ENCODE results near the gene EHD4.

Gene EHD4

DNA sequence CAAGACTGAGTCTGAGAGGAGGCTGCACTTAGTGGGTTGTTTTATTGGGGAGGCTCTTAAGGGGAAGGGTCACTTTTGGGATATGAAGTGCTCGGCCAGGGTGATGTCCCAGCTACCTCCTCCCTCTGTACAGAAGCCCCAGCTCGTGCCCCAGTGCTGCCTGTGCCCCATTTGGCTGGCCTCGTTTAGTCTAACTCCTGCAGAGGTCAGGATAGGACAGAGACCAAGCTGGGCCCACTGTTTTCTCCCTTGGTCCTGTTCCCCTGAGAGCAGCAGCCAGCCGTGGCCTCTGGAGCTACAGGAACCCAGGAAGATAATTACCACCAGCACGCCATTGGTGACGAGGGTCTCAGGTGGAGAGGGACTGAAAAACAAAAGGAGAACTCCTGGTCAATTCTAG lies 30.0 kb upstream of the EHD4 start:
- TF ChIP-seq, protein P1, sequence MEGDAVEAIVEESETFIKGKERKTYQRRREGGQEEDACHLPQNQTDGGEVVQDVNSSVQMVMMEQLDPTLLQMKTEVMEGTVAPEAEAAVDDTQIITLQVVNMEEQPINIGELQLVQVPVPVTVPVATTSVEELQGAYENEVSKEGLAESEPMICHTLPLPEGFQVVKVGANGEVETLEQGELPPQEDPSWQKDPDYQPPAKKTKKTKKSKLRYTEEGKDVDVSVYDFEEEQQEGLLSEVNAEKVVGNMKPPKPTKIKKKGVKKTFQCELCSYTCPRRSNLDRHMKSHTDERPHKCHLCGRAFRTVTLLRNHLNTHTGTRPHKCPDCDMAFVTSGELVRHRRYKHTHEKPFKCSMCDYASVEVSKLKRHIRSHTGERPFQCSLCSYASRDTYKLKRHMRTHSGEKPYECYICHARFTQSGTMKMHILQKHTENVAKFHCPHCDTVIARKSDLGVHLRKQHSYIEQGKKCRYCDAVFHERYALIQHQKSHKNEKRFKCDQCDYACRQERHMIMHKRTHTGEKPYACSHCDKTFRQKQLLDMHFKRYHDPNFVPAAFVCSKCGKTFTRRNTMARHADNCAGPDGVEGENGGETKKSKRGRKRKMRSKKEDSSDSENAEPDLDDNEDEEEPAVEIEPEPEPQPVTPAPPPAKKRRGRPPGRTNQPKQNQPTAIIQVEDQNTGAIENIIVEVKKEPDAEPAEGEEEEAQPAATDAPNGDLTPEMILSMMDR (IDR thresholded peaks at IDR 0.05; ENCODE audit: insufficient read depth, missing control alignments) = no peak
- FAIRE-seq (no peak), DNase-seq (ENCODE audit: insufficient read length, low spot score) (no peak)

DNA sequence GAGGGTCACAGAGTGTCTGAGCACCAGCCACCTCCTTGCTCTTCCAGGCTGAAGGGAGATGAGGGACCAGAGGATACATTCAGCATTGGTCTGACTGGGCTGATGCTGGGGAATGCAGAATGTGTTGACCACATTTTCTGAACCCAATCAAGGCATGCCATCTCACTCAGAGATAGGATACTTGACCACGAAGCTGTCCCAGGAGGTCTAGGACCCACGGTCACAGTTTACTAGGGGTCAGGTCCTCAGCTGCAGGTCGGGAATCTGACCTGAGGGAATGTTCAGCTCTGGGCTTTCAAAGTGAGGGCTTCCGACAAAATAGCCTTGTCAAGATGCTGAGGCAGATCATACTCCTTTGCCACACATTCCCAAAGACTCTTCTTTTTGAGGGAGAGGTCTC lies 28.9 kb upstream of the EHD4 start:
- TF ChIP-seq, protein P1 (IDR thresholded peaks at IDR 0.05; ENCODE audit: insufficient read depth, missing control alignments) = no peak
- no peak for FAIRE-seq
- DNase-seq (ENCODE audit: insufficient read length, low spot score) = no peak

DNA sequence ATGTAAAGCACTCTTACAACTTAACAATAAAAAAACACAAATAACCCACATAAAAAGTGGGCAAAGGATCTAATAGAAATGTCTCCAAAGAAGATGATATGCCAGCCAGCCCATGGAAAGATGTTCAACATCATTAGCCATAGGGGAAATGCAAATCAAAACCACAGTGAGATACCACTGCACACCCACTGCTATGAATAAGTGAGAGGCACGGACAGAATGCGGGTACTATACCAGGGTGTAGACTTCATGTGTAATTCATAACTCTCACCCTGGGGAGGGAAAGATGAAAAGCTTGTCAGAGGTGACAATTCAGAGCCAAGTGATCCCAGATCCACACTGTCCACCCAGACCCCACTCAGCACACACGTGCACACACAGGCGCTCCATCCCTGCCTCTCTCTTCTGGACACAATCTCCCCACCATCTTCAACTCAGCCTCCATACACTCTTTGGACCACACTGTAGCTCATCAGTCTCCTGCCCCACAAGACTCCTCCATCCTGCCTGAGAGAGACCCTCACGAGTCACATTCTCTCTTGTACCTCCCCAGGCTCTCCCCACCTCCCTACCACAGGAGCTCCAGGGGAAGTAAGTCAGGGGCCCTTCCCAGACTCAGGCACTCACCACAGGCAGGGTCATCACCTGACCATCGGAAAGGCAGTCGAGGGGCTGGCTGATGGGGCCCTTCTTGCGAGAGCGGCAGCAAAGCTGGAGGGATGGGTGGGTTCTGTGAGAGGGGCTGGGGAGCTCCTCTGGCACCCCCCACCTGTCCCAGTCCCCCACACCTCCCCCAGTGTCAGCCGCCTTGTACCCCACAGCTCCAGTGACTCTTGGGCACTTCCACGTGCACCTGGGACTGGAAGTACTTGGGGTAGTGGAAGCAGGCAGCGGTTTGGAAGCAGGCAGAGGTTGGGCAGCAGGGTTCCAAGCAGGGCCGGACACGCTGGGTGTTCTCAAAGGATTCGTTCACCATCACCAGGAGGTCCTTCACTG lies 27.2 kb upstream of the EHD4 start:
- FAIRE-seq = no peak
- DNase-seq (ENCODE audit: insufficient read length, low spot score) = no peak
- TF ChIP-seq, protein P1 (IDR thresholded peaks at IDR 0.05; ENCODE audit: insufficient read depth, missing control alignments) = no peak

DNA sequence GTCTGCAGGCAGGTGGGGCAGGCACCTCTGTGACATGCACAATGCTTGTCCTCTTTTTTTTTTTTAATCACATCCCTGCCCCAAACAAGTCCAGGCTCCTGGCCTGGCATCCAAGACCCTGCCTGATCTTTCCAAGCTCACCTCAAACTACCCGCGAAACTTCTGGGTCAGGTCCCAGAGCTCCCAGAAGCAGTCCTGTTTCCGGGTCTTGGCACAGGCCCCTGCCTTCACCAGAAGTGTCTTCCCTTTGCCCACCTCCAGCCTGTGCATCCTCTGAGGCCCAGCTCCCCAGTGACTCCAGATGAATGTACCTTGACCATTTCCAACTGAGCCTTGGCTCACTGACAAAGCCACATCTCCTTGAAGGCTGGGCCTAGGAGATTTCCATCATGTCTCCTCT lies 25.5 kb upstream of the EHD4 start:
- DNase-seq (ENCODE audit: insufficient read length, low spot score) (no peak), FAIRE-seq (no peak)
- TF ChIP-seq, protein P1 (IDR thresholded peaks at IDR 0.05; ENCODE audit: insufficient read depth, missing control alignments) = no peak

DNA sequence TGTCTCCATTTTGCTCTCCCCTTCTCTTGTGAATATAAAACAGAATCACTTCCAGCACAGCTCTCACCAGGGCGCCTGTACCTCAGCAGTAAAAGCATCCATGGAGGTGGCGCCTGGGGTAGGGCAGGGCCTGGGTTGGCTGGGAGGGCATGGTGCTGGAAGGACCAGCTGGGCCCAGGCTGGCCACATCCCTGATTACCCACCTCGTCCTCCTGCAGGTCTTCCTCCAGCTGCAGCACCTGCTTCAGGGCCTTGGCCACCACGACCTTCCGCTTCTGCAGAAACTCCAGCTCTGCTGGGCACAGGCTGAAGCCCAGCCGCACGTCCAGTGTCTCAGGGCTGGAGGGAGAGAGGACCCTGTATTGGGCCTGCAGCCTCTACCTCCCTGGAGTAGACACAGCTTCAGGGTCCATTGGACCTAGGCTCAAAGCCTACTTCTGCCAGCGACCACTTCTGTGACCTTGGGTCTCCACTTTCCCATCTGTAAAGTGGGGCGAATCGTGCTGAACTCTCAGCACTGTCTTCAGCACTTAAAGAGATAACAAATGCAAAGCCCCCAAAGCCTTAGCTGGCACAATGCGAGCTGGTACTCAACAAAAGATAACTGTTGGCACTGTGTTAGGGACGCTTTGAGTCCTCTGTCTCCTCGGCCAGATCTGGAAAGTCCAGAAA lies 24.7 kb upstream of the EHD4 start:
- TF ChIP-seq, protein P1 (IDR thresholded peaks at IDR 0.05; ENCODE audit: insufficient read depth, missing control alignments) = no peak
- no peak for DNase-seq (ENCODE audit: insufficient read length, low spot score)
- FAIRE-seq = no peak

DNA sequence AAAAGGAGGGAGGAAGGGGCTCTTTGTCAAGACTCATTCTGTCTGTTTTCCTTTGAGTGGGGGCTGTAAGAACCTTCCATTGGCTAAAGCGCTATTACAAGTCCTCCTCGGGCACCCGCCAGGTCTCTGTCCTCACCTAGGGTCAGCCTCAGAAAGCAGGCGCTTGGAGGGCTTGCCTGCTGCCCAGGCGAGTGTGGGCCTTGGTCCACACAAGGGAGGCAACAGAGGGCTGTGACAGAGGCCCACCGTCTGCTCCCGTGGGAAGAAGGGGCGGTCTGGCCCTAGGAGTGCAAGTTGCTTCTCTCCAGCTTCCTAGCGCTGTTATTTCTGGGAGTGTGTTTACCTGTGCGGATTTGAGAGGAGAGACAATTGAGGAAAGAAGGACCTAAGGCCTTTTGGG lies 24.0 kb upstream of the EHD4 start:
- TF ChIP-seq, protein P1 (IDR thresholded peaks at IDR 0.05; ENCODE audit: insufficient read depth, missing control alignments) = no peak
- no peak for DNase-seq (ENCODE audit: insufficient read length, low spot score)
- no peak for FAIRE-seq

DNA sequence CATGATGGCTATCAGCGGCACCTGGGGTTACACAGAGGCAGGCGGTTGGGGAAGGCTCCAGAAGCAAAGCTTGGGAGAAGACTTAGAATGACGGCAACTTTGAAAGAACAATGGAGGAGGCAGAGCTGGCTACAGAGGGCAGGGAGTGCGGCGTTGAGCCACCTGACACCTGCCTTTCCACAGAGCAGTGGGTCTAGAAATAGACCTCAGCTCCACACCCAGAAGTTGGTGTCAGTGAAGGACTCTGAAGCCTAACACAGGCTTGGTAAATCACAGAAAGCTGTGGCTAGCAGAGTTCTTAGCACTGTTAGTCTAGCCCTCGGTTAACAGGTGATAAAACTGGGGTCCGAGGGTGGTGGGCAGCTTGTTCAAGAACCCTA lies 23.1 kb upstream of the EHD4 start:
- TF ChIP-seq, protein P1 (IDR thresholded peaks at IDR 0.05; ENCODE audit: insufficient read depth, missing control alignments) = no peak
- FAIRE-seq = no peak
- no peak for DNase-seq (ENCODE audit: insufficient read length, low spot score)
